PC-9 (cell line): ENCODE results near the gene VASH2. TPM values are rescaled to one million over a fixed set of nuclear protein-coding genes. Genes with fewer than 3 reads are reported as not detected.

Experiments used
- BruUV-seq: library from RNA; stranded (reverse); fragments of 400-500 nt; replicated peaks from 2 replicates; lab custom pipeline; 2021; lab: Mats Ljungman, UMichigan
- CTCF ChIA-PET: fragments of 300-600 bp; sonication (Branson Sonifier 250); formaldehyde crosslinking; loops from one replicate; lab custom pipeline; 2022; ENCODE audit warnings: antibody characterized with exemption; lab: Charles Lee
- POLR2A ChIA-PET: fragments of 300-600 bp; sonication (Branson Sonifier 250); formaldehyde crosslinking; loops from one replicate; lab custom pipeline; 2022; ENCODE audit warnings: antibody characterized with exemption; ENCODE audit not compliant: unreplicated experiment; lab: Charles Lee
- DNase-seq, 2 experiments: peaks; one replicate each; pipeline versions ENCODE4 v3.0.0 to v3.0.0-alpha.2; 2015 to 2022; ENCODE audit warnings: mixed read lengths in 1 of 2
- H2AFZ ChIP-seq: fragments of 200-600 bp; sonication (generic); 2 replicates; pipeline ENCODE4 v1.8.1; 2017; ENCODE audit warnings: antibody characterized with exemption
- H3F3A ChIP-seq: fragments of 200-600 bp; sonication (generic); 2 replicates; pipeline ENCODE4 v1.8.1; 2017; ENCODE audit warnings: antibody characterized with exemption, mild to moderate bottlenecking, low read depth; ENCODE audit not compliant: insufficient read depth
- H3K27ac ChIP-seq: fragments of 200-600 bp; sonication (generic); 2 replicates; pipeline ENCODE4 v1.6.1; 2016; ENCODE audit warnings: mixed run types
- H3K27me3 ChIP-seq: fragments of 200-600 bp; sonication (generic); 2 replicates; pipeline ENCODE4 v1.6.1; 2016; ENCODE audit warnings: low read depth, mixed run types; ENCODE audit not compliant: insufficient read depth
- H3K36me3 ChIP-seq: fragments of 200-600 bp; sonication (generic); 2 replicates; pipeline ENCODE4 v1.6.1; 2016; ENCODE audit warnings: low read depth, mixed run types
- H3K4me1 ChIP-seq: fragments of 200-600 bp; sonication (generic); replicated peaks from 2 replicates; pipeline ENCODE4 v1.6.1; 2016; ENCODE audit warnings: mixed run types; ENCODE audit not compliant: insufficient read depth
- H3K4me2 ChIP-seq: fragments of 200-600 bp; sonication (generic); 2 replicates; pipeline ENCODE4 v1.6.1; 2017; ENCODE audit warnings: mixed run types
- H3K4me3 ChIP-seq: fragments of 200-600 bp; sonication (generic); 2 replicates; pipeline ENCODE4 v1.6.1; 2016; ENCODE audit warnings: mixed run types
- H3K79me2 ChIP-seq: fragments of 200-600 bp; sonication (generic); 2 replicates; pipeline ENCODE4 v1.6.1; 2017; ENCODE audit warnings: low read depth, mixed run types
- H3K9me2 ChIP-seq: fragments of 200-600 bp; sonication (generic); 2 replicates; pipeline ENCODE4 v1.8.1; 2017; ENCODE audit warnings: mild to moderate bottlenecking; ENCODE audit not compliant: insufficient read depth
- H3K9me3 ChIP-seq: fragments of 200-600 bp; sonication (generic); 2 replicates; pipeline ENCODE4 v1.8.1; 2016; ENCODE audit warnings: low read depth; ENCODE audit not compliant: insufficient read depth
- H4K20me1 ChIP-seq: fragments of 200-600 bp; sonication (generic); 2 replicates; pipeline ENCODE4 v1.8.1; 2017; ENCODE audit not compliant: insufficient read depth
- EZH2 ChIP-seq: fragments of 200-600 bp; sonication (generic); IDR thresholded peaks from 2 replicates; pipeline ENCODE4 v1.8.0; 2017; ENCODE audit warnings: antibody characterized with exemption, low read depth
- intact Hi-C: fragments of 100-400 bp; cut with micrococcal nuclease; formaldehyde crosslinking; loops from one replicate; pipeline ENCODE4 v1.10.0; 2022; ENCODE audit not compliant: unreplicated experiment
- total RNA-seq: library from RNA; stranded (reverse); gene quantifications from 2 replicates; pipeline ENCODE4 v1.2.3, GENCODE V29; 2021
- TF ChIP-seq, protein P1 (sequence below): fragments of 200-600 bp; sonication (generic); conservative IDR thresholded peaks from 2 replicates; pipeline ENCODE4 v1.6.1; 2017; ENCODE audit warnings: mixed run types, antibody characterized with exemption, mild to moderate bottlenecking, moderate library complexity

VASH2 gene
- total RNA-seq, 1 experiment from 2014 or later = not detected

DNA sequence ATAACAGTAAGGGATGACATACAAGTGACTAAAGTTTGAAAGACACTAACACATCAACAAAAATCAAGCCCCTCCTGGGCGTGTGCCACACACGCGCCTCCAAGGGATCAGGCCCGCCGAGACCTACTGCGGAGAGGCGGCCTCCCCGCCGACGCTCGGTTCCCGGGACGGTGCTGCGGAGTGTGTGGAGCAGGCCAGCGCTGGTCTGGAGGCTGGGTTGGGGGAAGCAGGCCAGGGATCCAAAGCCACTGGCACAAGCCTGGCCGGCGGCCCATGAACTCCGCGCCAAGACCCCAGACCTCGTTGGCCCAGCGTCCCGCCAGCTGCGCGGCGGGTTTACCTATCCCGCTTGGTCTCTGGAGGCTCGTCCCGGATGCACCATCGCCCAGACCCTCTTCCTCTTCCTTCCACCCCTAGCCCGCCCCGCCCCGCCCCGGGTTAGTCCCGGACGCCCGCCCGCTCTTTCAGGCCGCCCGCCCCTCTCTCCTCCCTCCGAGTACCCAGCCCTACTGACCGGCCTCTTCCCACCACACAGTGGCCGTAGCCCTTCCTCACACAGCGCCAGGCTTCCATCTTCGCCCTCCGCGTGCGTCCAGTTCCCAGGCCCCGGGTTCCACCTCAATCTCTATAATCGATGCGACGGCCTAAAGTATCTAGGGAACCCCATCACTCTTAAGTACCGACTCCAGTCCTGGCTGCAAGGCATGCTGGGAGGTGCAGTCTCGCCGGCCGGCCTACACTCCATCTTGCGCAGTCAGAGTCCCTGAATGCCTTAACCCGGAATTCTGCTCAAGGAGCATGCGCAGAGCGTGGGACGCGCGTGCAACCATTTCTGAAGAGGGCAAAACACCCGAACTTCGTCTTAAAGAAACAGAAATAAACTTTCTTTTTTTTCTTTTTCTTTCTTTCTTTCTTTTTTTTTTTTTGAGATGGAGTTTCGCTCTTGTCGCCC lies 65.0 kb downstream of the VASH2 start, which contains the start of gene ANGEL2:
ANGEL2 (minus strand) TSS at position 769 of the 952 bp plus-strand sequence; CDS start at position 573, 196 bp downstream.
- H3F3A ChIP-seq = no peaks in the 10 kb centered on the region
- peaks cover 33% of the 10 kb centered on the region for H3K79me2 ChIP-seq
- no peak for TF ChIP-seq EZH2
- TF ChIP-seq, protein P1, sequence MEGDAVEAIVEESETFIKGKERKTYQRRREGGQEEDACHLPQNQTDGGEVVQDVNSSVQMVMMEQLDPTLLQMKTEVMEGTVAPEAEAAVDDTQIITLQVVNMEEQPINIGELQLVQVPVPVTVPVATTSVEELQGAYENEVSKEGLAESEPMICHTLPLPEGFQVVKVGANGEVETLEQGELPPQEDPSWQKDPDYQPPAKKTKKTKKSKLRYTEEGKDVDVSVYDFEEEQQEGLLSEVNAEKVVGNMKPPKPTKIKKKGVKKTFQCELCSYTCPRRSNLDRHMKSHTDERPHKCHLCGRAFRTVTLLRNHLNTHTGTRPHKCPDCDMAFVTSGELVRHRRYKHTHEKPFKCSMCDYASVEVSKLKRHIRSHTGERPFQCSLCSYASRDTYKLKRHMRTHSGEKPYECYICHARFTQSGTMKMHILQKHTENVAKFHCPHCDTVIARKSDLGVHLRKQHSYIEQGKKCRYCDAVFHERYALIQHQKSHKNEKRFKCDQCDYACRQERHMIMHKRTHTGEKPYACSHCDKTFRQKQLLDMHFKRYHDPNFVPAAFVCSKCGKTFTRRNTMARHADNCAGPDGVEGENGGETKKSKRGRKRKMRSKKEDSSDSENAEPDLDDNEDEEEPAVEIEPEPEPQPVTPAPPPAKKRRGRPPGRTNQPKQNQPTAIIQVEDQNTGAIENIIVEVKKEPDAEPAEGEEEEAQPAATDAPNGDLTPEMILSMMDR = no peak
- peak within 1 kb of the TSS; percentile 81 for H3K4me3 ChIP-seq
- POLR2A ChIA-PET = interaction anchor here (0.5 kb wide), 1 partner anchor 215 kb away, joined by 4 read pairs; no protein-coding TSS in a partner anchor
- 0 out of 2 replicates have a peak, but pooled peaks cover 15% of the 10 kb centered on the region for H3K36me3 ChIP-seq
- no peaks in the 10 kb centered on the region for H3K9me2 ChIP-seq
- peak within 1 kb of the TSS; percentile 92 for H2AFZ ChIP-seq
- no peaks in the 10 kb centered on the region for H3K27me3 ChIP-seq
- peak within 1 kb of the TSS; percentile 65 for H3K27ac ChIP-seq
- H3K4me2 ChIP-seq = peak within 1 kb of the TSS; percentile 92
- CTCF ChIA-PET = no interaction called here
- intact Hi-C loops = loop anchor here (1.0 to 5.0 kb wide), 2 partner anchors 36 to 1297 kb away; partner anchors contain the start of gene RPS6KC1
- BruUV-seq = TSS peak; percentile 99
- H4K20me1 ChIP-seq = no peaks in the 10 kb centered on the region
- H3K4me1 ChIP-seq = peaks cover 15% of the 10 kb centered on the region; the same call in 1 of the 2 replicates
- H3K9me3 ChIP-seq = no peaks in the 10 kb centered on the region
- peak; percentile 90 to 91 for DNase-seq

DNA sequence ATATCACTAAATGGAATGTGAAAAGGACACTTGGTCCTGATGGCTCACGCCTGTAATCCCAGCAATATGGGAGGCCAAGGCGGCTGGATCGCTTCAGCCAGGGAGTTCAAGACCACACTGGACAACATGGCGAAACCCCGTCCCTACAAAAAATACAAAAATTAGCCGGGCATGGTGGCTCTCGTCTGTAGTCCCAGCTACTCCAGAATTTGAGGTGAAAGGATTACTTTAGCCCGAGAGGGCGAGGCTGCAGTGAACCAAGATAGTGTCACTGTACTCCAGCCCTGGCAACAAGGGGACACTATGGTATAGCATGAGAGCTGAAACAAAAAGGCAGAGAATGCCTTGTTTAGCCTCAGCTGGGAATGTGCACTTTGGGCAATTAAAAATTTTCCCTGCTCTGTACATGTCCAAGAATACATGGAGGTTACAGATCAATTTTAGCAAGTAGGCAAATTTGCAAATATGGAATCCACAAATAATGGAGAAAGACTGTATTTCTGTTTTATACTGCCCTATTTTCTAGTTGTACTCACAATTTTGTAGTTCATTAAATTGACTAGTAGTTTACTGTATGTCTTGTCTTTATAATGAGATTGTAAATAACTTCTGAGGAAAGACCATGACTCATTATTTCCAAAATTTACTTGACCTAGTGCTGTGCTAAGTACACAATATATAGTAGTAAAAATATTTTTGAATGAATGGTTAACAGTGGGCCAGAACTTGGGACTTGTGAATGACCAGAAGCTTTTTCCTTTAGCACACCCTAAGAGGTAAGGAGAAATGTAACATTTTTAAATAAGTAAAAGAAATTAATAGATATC lies 67.3 kb downstream of the VASH2 start:
- no peak overlapping the region for H3K4me2 ChIP-seq
- H3K27ac ChIP-seq = no peak overlapping the region
- no peak for TF ChIP-seq EZH2
- TF ChIP-seq, protein P1 = no peak
- H3K79me2 ChIP-seq = peaks cover 25% of the 10 kb centered on the region
- no peaks in the 10 kb centered on the region for H3K27me3 ChIP-seq
- no peaks in the 10 kb centered on the region for H3K36me3 ChIP-seq
- DNase-seq = no peak
- POLR2A ChIA-PET = no interaction called here
- no peaks in the 10 kb centered on the region for H3K9me3 ChIP-seq
- intact Hi-C loops = loop anchor here (5.0 kb wide), 1 partner anchor 1295 kb away; no protein-coding TSS in a partner anchor
- no TSS peak for BruUV-seq
- H3K4me1 ChIP-seq = peaks cover 15% of the 10 kb centered on the region; the same call in 1 of the 2 replicates
- no peaks in the 10 kb centered on the region for H3K9me2 ChIP-seq
- no peaks in the 10 kb centered on the region; the same call in 1 of the 2 replicates for H3F3A ChIP-seq
- H2AFZ ChIP-seq = no peak overlapping the region
- no peaks in the 10 kb centered on the region for H4K20me1 ChIP-seq
- no peak overlapping the region for H3K4me3 ChIP-seq
- CTCF ChIA-PET = no interaction called here

DNA sequence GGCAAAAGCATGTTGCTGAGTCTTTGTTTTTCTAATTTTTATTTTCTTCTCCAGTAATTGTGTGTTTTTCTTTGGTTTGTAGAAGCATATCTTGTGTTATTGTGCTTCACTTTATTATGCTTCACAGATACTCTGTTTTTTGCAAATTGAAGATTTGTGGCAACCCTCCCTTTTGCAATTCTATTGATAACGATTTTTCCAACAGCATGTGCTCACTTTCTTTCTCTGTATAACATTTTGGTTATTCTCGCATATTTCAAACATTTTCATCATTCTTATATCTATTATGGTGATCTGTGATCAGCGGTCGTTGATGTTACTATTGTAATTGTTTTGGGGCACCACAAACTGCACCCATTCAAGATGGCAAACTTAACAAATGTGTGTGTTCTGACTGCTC lies 69.1 kb downstream of the VASH2 start:
- no peaks in the 10 kb centered on the region for H3K9me3 ChIP-seq
- H3K79me2 ChIP-seq = peaks cover 7% of the 10 kb centered on the region
- BruUV-seq = no TSS peak
- DNase-seq = no peak
- ChIA-PET POLR2A (no interaction called here), CTCF (no interaction called here)
- no peaks in the 10 kb centered on the region for H3K36me3 ChIP-seq
- no peaks in the 10 kb centered on the region; the same call in 1 of the 2 replicates for H3F3A ChIP-seq
- no peaks in the 10 kb centered on the region for H4K20me1 ChIP-seq
- no peak overlapping the region for H2AFZ ChIP-seq
- H3K27me3 ChIP-seq = 0 out of 2 replicates have a peak, but pooled peaks cover 4% of the 10 kb centered on the region
- no peaks in the 10 kb centered on the region for H3K9me2 ChIP-seq
- TF ChIP-seq, protein P1 = no peak
- TF ChIP-seq EZH2 = no peak
- no peak overlapping the region for H3K4me3 ChIP-seq
- no peak overlapping the region for H3K27ac ChIP-seq
- intact Hi-C loops = loop anchor here (5.0 kb wide), 1 partner anchor 1293 kb away; no protein-coding TSS in a partner anchor
- H3K4me2 ChIP-seq = no peak overlapping the region
- H3K4me1 ChIP-seq = peaks cover 5% of the 10 kb centered on the region; the same call in 1 of the 2 replicates
